Measurements from ENCODE around the gene AREL1.
A peak's percentile ranks its signal among the peaks of the same experiment; 100 is the strongest.

AREL1 gene

DNA sequence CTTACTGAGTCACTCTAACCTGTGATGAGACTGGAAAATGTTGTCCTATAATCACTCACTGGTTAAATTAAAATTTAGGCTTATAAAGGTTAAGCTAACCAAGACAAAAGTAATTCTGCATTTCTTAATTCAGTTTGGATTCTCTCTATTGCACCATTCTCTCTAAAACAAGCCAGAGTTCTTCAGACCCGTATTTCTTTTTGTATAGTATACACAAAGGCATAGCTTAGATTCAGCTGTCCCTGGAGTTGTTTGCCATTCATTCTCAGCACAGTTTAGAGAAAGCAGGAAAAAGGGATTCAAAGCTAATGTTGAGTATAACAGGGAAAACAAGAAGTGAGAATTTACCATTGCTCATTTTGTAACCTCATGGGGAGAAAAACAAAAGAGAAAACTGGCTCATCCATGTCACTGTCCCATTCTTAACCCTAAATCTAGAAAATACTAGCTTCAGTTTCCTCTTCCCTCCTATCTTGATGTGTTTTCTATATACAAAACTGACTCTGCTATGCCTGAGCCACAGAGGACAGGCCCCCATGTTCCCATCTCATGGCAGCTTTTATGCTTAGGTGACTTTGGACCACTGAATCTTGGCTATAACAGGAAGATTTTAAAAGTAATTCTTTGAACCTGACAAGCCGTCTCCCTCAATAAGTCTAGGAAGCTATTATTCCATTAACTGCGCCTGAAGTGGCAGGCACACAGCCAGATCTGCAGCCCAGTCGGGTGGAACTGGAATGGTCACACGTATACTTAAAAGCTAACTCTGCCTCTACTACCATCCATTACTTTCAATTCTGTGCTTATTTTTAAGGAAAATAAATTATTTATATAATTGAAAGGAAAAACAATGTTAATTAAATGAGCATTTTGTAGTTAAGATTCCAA is 7.0 kb downstream of the AREL1 start:
- H3K27me3 ChIP-seq (ENCODE audit: insufficient read depth, low read length): no peaks in the 10 kb centered on the region
- H2BK5ac ChIP-seq (ENCODE audit: low read depth, low read length, poor library complexity): no peak overlapping the region
- peaks cover 6% of the 10 kb centered on the region for H3K9me3 ChIP-seq (ENCODE audit: insufficient read depth, low read depth, low read length)
- DNase-seq: no peak
- no peaks in the 10 kb centered on the region for H3K4me1 ChIP-seq (ENCODE audit: control insufficient read depth in 1 of 2, insufficient read depth in 2 of 2, low read length in 2 of 2)
- WGBS (ENCODE audit: extremely low coverage, insufficient coverage, insufficient read length): no CpG with 5 or more reads among the region's 5 CpGs
- H3K27ac ChIP-seq (ENCODE audit: low read depth, low read length): no peak overlapping the region
- H3K9ac ChIP-seq (ENCODE audit: low read length): no peak overlapping the region
- peaks cover 2% of the 10 kb centered on the region for H3K79me2 ChIP-seq (ENCODE audit: control insufficient read depth, insufficient read depth, low read length, poor library complexity)
- H4K91ac ChIP-seq (ENCODE audit: low read depth, low read length): no peak overlapping the region
- H2BK12ac ChIP-seq (ENCODE audit: low read length): no peak overlapping the region
- no peak overlapping the region for H3K4me2 ChIP-seq (ENCODE audit: low read length)
- H3K79me1 ChIP-seq (ENCODE audit: low read length): no peaks in the 10 kb centered on the region
- no peak overlapping the region for H3K23ac ChIP-seq (ENCODE audit: low read length)
- H3K36me3 ChIP-seq (ENCODE audit: control insufficient read depth in 1 of 2, insufficient read depth in 2 of 2, low read length in 2 of 2): peaks cover 2% of the 10 kb centered on the region in 2 experiments
- H2AFZ ChIP-seq (ENCODE audit: insufficient read depth, low read length, poor library complexity): no peak overlapping the region
- no peak overlapping the region for H4K8ac ChIP-seq (ENCODE audit: low read depth, low read length)
- no peak overlapping the region for H3K18ac ChIP-seq (ENCODE audit: low read length)
- no peak overlapping the region for H3K4ac ChIP-seq (ENCODE audit: low read depth, low read length)
- no peak overlapping the region for H3K4me3 ChIP-seq (ENCODE audit: low read depth, low read length)
- H3K14ac ChIP-seq (ENCODE audit: low read length): no peak overlapping the region
- H2AK5ac ChIP-seq (ENCODE audit: low read length): no peak overlapping the region
- no peak overlapping the region for H2BK120ac ChIP-seq (ENCODE audit: insufficient read depth, low read length, poor library complexity)
- H4K12ac ChIP-seq (ENCODE audit: low read depth, low read length): no peak overlapping the region

DNA sequence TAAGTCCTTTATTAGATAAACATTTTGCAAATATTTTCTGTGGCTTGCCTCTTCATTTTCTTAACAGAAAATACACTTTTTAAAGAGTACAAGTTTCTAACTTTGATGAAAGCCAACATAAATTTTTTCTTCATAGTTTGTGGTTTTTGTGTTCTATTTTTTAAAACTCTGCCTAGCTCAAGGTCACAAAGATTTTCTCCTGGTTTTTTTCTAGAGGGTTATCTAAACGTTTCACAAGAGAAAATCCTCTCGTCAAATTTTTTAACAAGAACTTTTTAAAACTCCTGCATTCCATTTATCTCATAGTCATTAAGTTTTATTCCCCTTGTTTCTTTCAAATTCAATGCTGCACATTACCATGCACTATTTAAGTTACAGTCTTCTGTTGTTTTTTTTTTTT is 8.2 kb downstream of the AREL1 start:
- H2BK12ac ChIP-seq (ENCODE audit: low read length): no peak overlapping the region
- WGBS (ENCODE audit: extremely low coverage, insufficient coverage, insufficient read length): no CpG with 5 or more reads among the region's 2 CpGs

DNA sequence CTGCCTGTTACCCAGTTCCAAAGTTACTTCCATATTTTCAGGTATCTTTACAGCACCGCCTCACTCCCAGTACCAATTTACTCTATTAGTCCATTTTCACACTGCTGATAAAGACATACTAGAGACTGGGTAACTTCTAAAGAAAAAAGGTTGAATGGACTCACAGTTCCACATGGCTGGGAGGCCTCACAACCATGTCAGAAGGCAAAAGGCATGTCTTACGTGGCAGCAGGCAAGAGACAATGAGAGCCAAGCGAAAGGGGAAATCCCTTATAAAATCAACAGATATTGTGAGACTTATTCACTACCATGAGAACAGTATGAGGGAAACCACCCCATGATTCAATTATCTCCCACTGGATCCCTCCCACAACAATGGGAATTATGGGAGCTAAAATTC is 9.8 kb downstream of the AREL1 start:
- Histone ChIP-seq H3K18ac (ENCODE audit: low read length) (no peak overlapping the region), H3K4me3 (ENCODE audit: low read depth, low read length) (no peak overlapping the region), H4K91ac (ENCODE audit: low read depth, low read length) (no peak overlapping the region), H3K4me1 (ENCODE audit: control insufficient read depth in 1 of 2, insufficient read depth in 2 of 2, low read length in 2 of 2) (no peaks in the 10 kb centered on the region), H3K4me2 (ENCODE audit: low read length) (no peak overlapping the region), H2BK12ac (ENCODE audit: low read length) (no peak overlapping the region), H3K23ac (ENCODE audit: low read length) (no peak overlapping the region), H4K12ac (ENCODE audit: low read depth, low read length) (no peak overlapping the region), H3K14ac (ENCODE audit: low read length) (no peak overlapping the region), H3K27ac (ENCODE audit: low read depth, low read length) (no peak overlapping the region), H3K79me2 (ENCODE audit: control insufficient read depth, insufficient read depth, low read length, poor library complexity) (peaks cover 2% of the 10 kb centered on the region), H3K9ac (ENCODE audit: low read length) (no peak overlapping the region), H3K27me3 (ENCODE audit: insufficient read depth, low read length) (no peaks in the 10 kb centered on the region), H4K8ac (ENCODE audit: low read depth, low read length) (no peak overlapping the region), H3K79me1 (ENCODE audit: low read length) (no peaks in the 10 kb centered on the region), H2BK120ac (ENCODE audit: insufficient read depth, low read length, poor library complexity) (no peak overlapping the region), H3K4ac (ENCODE audit: low read depth, low read length) (no peak overlapping the region), H2AFZ (ENCODE audit: insufficient read depth, low read length, poor library complexity) (no peak overlapping the region), H3K36me3 (ENCODE audit: control insufficient read depth in 1 of 2, insufficient read depth in 2 of 2, low read length in 2 of 2) (peaks cover 2% of the 10 kb centered on the region in 2 experiments), H2AK5ac (ENCODE audit: low read length) (no peak overlapping the region), H3K9me3 (ENCODE audit: insufficient read depth, low read depth, low read length) (peaks cover 6% of the 10 kb centered on the region), H2BK5ac (ENCODE audit: low read depth, low read length, poor library complexity) (no peak overlapping the region)
- no peak for DNase-seq
- no CpG with 5 or more reads among the region's 3 CpGs for WGBS (ENCODE audit: extremely low coverage, insufficient coverage, insufficient read length)

More for the DNA sequence above, 8.2 kb downstream of the AREL1 start:
- no peak overlapping the region for H2AFZ ChIP-seq (ENCODE audit: insufficient read depth, low read length, poor library complexity)
- H3K4me2 ChIP-seq (ENCODE audit: low read length): no peak overlapping the region
- no peak overlapping the region for H2BK120ac ChIP-seq (ENCODE audit: insufficient read depth, low read length, poor library complexity)
- no peak for DNase-seq
- H3K4me1 ChIP-seq (ENCODE audit: control insufficient read depth in 1 of 2, insufficient read depth in 2 of 2, low read length in 2 of 2): no peaks in the 10 kb centered on the region
- no peak overlapping the region for H3K14ac ChIP-seq (ENCODE audit: low read length)
- H3K23ac ChIP-seq (ENCODE audit: low read length): no peak overlapping the region
- H3K27me3 ChIP-seq (ENCODE audit: insufficient read depth, low read length): no peaks in the 10 kb centered on the region
- peaks cover 6% of the 10 kb centered on the region for H3K9me3 ChIP-seq (ENCODE audit: insufficient read depth, low read depth, low read length)
- no peak overlapping the region for H2BK5ac ChIP-seq (ENCODE audit: low read depth, low read length, poor library complexity)
- no peaks in the 10 kb centered on the region for H3K79me1 ChIP-seq (ENCODE audit: low read length)
- peaks cover 2% of the 10 kb centered on the region for H3K79me2 ChIP-seq (ENCODE audit: control insufficient read depth, insufficient read depth, low read length, poor library complexity)
- H3K36me3 ChIP-seq (ENCODE audit: control insufficient read depth in 1 of 2, insufficient read depth in 2 of 2, low read length in 2 of 2): peaks cover 2% of the 10 kb centered on the region in 2 experiments
- no peak overlapping the region for H4K12ac ChIP-seq (ENCODE audit: low read depth, low read length)
- H3K18ac ChIP-seq (ENCODE audit: low read length): no peak overlapping the region
- H3K9ac ChIP-seq (ENCODE audit: low read length): no peak overlapping the region
- H3K27ac ChIP-seq (ENCODE audit: low read depth, low read length): no peak overlapping the region
- no peak overlapping the region for H4K8ac ChIP-seq (ENCODE audit: low read depth, low read length)
- H3K4ac ChIP-seq (ENCODE audit: low read depth, low read length): no peak overlapping the region
- no peak overlapping the region for H2AK5ac ChIP-seq (ENCODE audit: low read length)
- H4K91ac ChIP-seq (ENCODE audit: low read depth, low read length): no peak overlapping the region
- no peak overlapping the region for H3K4me3 ChIP-seq (ENCODE audit: low read depth, low read length)

DNA sequence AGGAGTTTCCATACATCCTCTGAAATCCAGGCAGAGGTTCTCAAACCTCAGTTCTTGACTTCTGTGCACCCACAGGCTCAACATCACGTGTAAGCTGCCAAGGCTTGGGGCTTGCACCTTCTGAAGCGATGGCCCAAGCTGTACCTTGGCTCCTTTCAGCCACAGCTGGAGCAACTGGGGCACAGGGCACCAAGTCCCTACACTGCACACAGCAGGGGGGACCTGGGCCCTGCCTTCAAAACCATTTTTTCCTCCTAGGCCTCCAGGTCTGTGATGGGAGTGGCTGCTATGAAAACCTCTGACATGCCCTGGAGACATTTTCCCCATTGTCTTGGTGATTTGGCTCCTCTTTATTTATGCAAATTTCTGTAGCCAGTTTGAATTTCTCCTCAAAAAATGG is 10.6 kb downstream of the AREL1 start:
- no peaks in the 10 kb centered on the region for H3K79me1 ChIP-seq (ENCODE audit: low read length)
- peaks cover 2% of the 10 kb centered on the region in 2 experiments for H3K36me3 ChIP-seq (ENCODE audit: control insufficient read depth in 1 of 2, insufficient read depth in 2 of 2, low read length in 2 of 2)
- peaks cover 2% of the 10 kb centered on the region for H3K79me2 ChIP-seq (ENCODE audit: control insufficient read depth, insufficient read depth, low read length, poor library complexity)
- H3K14ac ChIP-seq (ENCODE audit: low read length): no peak overlapping the region
- H3K9ac ChIP-seq (ENCODE audit: low read length): no peak overlapping the region
- no peak overlapping the region for H2BK120ac ChIP-seq (ENCODE audit: insufficient read depth, low read length, poor library complexity)
- H3K18ac ChIP-seq (ENCODE audit: low read length): no peak overlapping the region
- no peak overlapping the region for H2AFZ ChIP-seq (ENCODE audit: insufficient read depth, low read length, poor library complexity)
- no peak overlapping the region for H3K23ac ChIP-seq (ENCODE audit: low read length)
- no peak overlapping the region for H2AK5ac ChIP-seq (ENCODE audit: low read length)
- no peak overlapping the region for H3K4me2 ChIP-seq (ENCODE audit: low read length)
- no peak for DNase-seq
- no peaks in the 10 kb centered on the region for H3K4me1 ChIP-seq (ENCODE audit: control insufficient read depth in 1 of 2, insufficient read depth in 2 of 2, low read length in 2 of 2)
- H3K27me3 ChIP-seq (ENCODE audit: insufficient read depth, low read length): no peaks in the 10 kb centered on the region
- H3K4me3 ChIP-seq (ENCODE audit: low read depth, low read length): peak overlapping the region; percentile 51
- H2BK5ac ChIP-seq (ENCODE audit: low read depth, low read length, poor library complexity): no peak overlapping the region
- H3K4ac ChIP-seq (ENCODE audit: low read depth, low read length): peak overlapping the region; percentile 57
- no peak overlapping the region for H4K12ac ChIP-seq (ENCODE audit: low read depth, low read length)
- WGBS (ENCODE audit: extremely low coverage, insufficient coverage, insufficient read length): no CpG with 5 or more reads among the region's 2 CpGs
- H4K91ac ChIP-seq (ENCODE audit: low read depth, low read length): no peak overlapping the region
- H4K8ac ChIP-seq (ENCODE audit: low read depth, low read length): no peak overlapping the region
- no peak overlapping the region for H3K27ac ChIP-seq (ENCODE audit: low read depth, low read length)
- H2BK12ac ChIP-seq (ENCODE audit: low read length): no peak overlapping the region
- peaks cover 6% of the 10 kb centered on the region for H3K9me3 ChIP-seq (ENCODE audit: insufficient read depth, low read depth, low read length)

Measured in trophoblast cell (in vitro differentiated cells and primary cell).